ENCODE measurements around the gene FRMPD4. TPM values are rescaled to one million over a fixed set of nuclear protein-coding genes. Genes with fewer than 3 reads are reported as not detected.
"Not testable (repeated sequence)": the region's sequence is repeated elsewhere in the genome, so short reads cannot be mapped to it uniquely, and the experiment has no call there.

FRMPD4 gene
- total RNA-seq, 1 experiment from 2014 or later, result 0.24 TPM

- no peak for DNase-seq (ENCODE audit: low read depth)
These were observed 302.0 kb downstream of the FRMPD4 start for GRCh38 chrX:12440246-12440645.

GRCh38 chrX:12441381-12442128, 303.3 kb downstream of the FRMPD4 start:
- DNase-seq (ENCODE audit: low read depth), result peak; percentile 88

GRCh38 chrX:12443534-12444098, 305.3 kb downstream of the FRMPD4 start:
- DNase-seq (ENCODE audit: low read depth), result peak; percentile 8

- DNase-seq (ENCODE audit: low read depth), result peak; percentile 77
These were observed 308.2 kb downstream of the FRMPD4 start for GRCh38 chrX:12446342-12447075.

- DNase-seq (ENCODE audit: low read depth), result peak; percentile 77
These were observed 309.3 kb downstream of the FRMPD4 start for GRCh38 chrX:12447448-12448064.

GRCh38 chrX:12452268-12452667, 314.0 kb downstream of the FRMPD4 start:
- no peak for DNase-seq (ENCODE audit: low read depth)

GRCh38 chrX:12460929-12461328, 322.7 kb downstream of the FRMPD4 start:
- DNase-seq (ENCODE audit: low read depth), result no peak

- DNase-seq (ENCODE audit: low read depth), result no peak
These were observed 324.8 kb downstream of the FRMPD4 start for GRCh38 chrX:12463052-12463451.

GRCh38 chrX:12463873-12464272, 325.6 kb downstream of the FRMPD4 start:
- no peak for DNase-seq (ENCODE audit: low read depth)

- DNase-seq (ENCODE audit: low read depth), result no peak
These were observed 329.0 kb downstream of the FRMPD4 start for GRCh38 chrX:12467321-12467720.

GRCh38 chrX:12469296-12469695, 331.0 kb downstream of the FRMPD4 start:
- peak; percentile 31 for DNase-seq (ENCODE audit: low read depth)

GRCh38 chrX:12471061-12471460, 332.8 kb downstream of the FRMPD4 start:
- DNase-seq (ENCODE audit: low read depth), result no peak

GRCh38 chrX:12480956-12481355, 342.7 kb downstream of the FRMPD4 start:
- DNase-seq (ENCODE audit: low read depth), result no peak

GRCh38 chrX:12488220-12488619, 349.9 kb downstream of the FRMPD4 start:
- no peak for DNase-seq (ENCODE audit: low read depth)

- DNase-seq (ENCODE audit: low read depth), result no peak
These were observed 350.5 kb downstream of the FRMPD4 start for GRCh38 chrX:12488771-12489170.

GRCh38 chrX:12489341-12489740, 351.1 kb downstream of the FRMPD4 start:
- DNase-seq (ENCODE audit: low read depth), result no peak

GRCh38 chrX:12494400-12495138, 356.3 kb downstream of the FRMPD4 start:
- no peak for DNase-seq (ENCODE audit: low read depth)

GRCh38 chrX:12496343-12496742, 358.1 kb downstream of the FRMPD4 start:
- no peak for DNase-seq (ENCODE audit: low read depth)

GRCh38 chrX:12497832-12498591, 359.7 kb downstream of the FRMPD4 start:
- DNase-seq (ENCODE audit: low read depth), result no peak

GRCh38 chrX:12505127-12505526, 366.9 kb downstream of the FRMPD4 start:
- no peak for DNase-seq (ENCODE audit: low read depth)

- DNase-seq (ENCODE audit: low read depth), result not testable (repeated sequence)
These were observed 377.1 kb downstream of the FRMPD4 start for GRCh38 chrX:12515384-12515783.
